ENCODE measurements around the gene HOXD9.

HOXD9 gene

DNA sequence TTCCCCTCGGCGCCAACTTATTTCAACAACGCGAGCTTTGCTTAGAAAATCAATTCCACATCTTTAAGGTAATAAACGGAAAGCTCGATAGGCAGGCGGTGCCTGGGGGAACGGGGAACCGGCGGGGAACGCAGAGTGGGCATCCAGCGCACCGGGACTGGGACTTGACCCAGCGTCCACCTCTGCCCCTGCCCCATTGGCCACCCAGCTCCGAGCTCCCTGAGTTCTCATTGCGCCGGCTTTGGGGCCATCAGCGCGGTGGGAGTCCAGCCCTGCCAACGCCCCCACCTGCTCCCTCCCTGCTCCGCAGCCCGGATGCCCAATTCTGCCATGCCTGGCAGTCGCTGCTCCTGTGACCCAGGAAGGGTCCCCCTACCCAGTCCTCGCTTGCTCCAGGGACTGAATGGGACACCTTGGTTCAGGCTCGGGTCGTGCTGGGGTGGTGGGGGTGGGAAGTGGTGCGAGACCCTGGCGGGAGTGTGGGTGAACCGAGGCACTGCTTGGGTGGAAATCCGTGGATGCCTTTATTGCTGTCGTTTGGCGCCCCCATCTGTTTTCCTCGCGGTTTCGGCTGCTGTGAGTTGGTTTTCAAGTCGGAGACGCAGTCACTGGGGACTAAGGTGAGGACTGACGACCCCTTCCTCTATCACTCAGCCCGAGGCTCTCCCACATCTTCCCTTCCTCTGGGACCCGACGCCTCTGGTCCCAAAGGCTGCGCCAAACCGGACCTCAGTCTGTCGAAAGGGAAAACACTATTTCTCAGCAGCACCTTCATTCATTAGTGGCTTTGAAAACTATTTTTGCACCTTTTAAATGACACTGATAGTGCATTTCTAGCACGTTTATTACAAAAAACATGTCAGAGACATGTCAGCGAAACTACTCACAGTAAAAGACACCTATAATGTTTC lies 36.4 kb upstream of the HOXD9 start:
- DNase-seq (ENCODE audit: low read depth) = peak; percentile 58

DNA sequence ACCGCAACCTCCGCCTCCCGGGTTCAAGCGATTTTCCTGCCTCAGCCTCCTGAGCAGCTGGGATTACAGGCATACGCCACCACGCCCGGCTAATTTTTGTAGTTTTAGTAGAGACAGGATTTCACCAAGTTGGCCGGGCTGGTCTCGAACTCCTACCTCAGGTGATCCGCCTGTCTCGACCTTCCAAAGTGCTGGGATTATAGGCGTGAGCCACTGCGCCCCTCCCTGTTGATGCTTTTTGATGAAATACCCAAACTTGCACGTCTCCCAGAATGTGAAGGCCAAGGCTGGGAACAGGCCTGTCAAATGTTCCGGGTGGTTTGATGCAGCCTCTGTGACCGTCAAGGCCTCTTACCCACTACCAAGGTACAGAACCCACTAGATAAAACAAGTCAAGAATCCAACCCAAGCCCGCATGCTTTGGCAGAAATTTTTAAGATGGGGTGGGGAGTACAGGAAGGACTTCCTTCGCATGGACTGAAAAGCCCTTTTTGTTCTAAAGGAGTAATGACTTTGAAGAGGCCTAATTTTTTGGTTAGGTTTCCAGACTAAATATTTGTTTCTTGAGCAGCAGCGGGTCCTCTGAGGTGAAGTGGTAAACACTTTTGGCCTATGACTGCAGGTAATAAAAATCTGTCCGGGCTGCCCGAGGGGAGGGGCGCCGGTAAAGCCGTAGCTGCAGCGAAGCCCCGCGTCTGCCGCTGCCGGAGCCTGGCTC lies 35.0 kb upstream of the HOXD9 start:
- no peak for DNase-seq (ENCODE audit: low read depth)

DNA sequence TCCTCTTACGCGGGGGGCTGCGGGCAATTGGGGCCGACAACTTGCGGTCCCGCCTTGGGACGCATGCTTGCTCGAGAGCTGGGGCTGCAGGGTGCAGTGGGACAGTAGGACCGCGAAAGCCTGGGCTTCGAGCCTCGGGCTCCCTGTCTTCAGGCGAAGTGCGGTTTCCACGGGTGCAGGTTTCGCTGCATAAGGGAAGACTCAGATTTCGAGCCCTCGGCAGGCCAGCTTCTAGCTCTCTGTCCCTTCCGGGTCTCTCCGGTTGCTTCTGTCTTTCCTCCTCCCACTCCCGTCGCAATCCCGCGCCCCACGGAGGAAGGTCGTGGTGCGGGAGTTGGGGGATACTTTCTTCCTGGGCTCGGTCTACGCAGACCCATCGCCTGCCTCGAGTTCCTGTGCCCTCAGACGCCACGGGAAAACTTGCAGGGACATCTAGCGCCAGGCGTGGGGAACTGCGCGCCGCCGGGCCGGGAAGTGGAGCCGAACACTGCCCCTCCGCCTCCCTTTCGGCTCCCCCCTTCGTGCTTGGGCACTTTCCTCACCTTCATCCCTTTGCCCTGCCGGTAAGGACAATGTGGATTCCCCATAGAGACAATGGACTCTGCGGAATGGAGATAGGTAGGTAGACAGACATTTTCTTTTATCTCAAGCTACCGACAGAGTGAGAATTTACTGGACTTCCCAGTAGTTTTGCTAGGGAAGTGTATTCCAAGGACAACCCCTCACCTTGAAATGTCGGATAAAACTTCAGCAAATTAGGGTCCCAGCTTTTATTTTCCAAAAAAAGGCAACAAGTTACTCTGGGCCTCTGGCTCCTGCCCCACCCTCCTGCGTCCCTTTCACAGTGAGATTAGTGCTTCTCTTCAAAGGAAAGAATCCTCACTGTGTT lies 34.2 kb upstream of the HOXD9 start:
- peak; percentile 63 for DNase-seq (ENCODE audit: low read depth)

DNA sequence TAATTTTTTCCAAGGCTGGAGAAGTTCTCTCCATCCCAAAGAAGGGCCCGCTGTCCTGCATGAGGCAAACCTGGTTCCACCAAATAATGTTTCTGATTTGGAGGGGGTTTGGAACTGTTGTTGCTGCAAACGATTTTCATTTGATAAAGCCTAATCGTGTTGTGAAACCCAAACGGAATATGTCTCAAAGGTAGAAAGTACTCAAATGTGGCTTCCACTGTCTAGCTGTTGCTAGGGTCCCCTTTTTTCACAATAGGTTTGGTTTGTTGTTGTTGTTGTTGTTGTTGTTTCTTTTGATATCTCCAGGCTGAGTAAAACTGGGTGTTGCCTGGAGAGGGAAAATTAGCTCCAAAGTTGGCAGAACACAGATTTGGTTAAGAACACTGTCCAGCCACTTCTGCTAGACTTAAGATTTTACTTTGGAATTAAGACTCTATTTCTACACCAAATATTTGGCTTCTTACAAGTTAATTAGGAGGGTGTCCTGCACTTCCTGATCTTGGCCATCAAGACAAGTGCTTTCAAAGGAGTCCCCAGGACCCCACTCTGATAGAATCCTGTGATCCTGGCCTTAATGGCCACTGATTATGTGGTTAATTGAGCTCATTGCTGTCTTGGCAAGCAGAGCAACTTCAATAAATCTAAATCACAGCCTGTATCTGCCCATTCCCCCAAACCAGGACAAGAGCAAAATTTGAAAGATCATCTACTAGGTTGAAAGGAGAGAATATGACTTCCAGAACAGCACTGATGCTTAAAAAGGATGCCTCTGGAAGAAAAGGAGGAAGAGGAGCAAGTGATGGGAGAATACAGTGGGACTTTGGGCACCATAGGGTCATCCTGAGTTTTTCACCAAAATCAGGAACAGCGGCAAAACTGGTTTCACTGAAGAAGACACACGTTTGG lies 33.3 kb upstream of the HOXD9 start:
- no peak for DNase-seq (ENCODE audit: low read depth)

DNA sequence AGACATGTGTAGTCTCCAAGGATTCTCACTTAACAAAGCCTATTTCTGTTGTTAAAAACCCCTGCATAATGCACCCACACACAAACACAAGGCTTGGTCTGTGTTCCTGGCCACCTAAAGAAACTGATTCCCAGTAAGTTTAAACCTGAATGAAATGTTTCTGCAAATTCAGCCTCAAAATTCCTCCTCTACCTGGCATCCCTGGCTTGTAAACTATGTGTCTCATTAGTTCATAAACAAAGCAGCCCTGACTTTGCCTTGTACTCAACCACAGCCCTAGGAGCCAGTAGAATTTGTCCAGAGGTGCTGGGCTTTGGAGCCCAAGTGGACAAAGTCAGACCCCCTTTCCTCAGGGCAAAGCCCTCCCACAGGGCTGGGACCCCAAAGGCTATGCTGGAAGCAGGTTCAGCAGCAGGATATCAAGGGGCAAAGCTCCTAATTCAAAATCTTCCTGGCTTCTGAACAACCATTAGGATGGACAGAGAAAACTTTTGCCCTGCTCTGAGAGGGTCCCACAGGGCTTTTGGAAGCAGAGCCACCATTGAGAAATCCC lies 32.6 kb upstream of the HOXD9 start:
- DNase-seq (ENCODE audit: low read depth) = no peak

DNA sequence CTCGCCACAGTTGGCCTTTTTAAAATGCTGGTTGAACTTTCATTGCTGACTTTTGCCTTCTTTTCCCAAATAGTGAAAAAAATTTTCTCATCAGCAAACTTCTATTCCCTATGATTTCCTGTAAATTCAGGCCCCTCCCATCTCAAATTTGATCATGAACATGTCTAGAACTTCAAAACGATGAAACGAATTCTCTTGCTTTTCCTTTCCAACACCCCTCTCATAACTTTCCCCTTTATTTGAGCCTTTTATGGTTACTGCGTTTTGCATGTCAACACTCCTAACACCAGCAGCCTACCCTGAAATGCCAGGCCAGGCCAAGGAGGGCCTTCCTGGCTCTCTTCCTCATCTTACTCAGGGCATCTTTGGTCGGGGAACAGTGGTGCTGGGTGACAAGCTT lies 31.7 kb upstream of the HOXD9 start:
- DNase-seq (ENCODE audit: low read depth) = no peak

DNA sequence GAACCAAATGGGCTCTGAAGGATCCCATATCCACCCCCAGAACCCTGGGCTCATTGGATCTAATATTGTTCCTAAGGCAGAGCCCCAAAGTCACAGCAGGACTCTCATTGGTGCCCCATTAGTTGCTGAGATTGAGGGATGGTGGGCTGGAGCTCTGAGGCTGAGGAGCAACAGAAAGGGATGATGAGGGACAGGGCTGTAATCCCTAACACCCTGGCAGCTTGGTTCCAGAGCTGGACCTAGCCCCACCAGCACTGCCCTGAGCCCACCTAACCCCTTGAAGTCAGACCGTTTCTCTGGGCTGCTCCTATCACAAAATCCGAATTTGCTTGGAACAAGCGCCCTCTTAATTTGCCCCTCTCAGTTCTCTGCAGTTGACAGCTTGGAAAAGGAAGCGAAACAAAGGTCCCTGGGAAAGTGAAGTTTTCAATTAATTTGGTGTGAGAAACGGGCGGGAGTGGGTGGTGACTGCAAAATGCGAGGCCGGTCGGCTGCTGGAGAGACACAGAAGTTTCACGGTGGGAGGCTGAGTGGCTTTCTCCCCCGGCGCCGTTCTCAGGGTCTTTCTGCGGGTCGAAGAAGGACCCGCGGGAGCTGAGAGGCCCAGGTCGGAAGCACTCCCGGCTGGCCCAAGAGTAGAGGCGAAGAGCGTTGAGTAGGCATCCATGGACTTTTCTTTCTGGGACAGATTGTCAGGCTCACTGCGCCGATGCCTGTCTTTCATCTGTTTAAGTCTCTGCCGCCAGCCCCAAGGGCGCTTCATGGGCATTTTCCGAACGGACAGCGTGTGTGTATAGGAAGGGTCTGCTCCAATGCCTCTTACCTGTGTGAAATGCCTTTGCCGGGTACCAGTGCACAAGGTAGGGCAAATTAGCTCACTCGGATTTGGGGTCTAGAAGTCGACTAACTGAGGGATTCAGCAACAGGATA lies 30.9 kb upstream of the HOXD9 start:
- no peak for DNase-seq (ENCODE audit: low read depth)

DNA sequence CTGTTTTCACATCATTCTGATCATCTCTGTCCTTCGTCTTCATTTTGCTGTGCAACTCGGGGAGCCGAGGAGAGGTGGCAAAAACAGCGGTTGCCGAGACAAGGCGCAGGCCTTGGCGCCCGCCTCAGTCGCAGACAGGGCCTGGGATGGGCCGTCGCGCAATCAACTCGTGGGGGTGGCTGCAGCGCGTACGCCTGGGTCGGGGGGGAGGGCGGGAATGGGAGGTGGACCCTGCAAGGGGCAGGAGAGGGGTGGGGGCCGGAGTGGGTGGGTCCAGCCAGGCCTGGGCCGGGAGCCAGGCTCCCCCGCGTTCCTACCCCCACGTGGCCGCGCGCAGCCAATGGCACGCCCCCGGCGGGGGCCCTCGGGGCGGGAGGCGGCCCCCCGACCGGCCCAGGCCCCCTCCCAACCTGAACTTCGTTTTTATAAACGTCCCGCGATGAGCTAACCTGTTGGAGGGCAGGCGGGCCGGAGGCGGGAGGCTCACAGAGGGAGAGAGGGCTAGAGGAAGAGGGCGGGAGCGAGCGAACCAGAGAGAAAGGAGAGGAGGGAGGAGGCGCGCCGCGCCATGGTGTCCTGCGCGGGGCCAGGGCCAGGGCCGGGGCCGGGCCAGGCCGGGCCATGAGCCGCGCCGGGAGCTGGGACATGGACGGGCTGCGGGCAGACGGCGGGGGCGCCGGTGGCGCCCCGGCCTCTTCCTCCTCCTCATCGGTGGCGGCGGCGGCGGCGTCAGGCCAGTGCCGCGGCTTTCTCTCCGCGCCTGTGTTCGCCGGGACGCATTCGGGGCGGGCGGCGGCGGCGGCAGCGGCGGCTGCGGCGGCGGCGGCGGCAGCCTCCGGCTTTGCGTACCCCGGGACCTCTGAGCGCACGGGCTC lies 30.0 kb upstream of the HOXD9 start, which contains the start of gene HOXD13:
Gene HOXD13 (plus strand): TSS at position 452 of the 875 bp plus-strand sequence. CDS start 170 bp downstream, at position 622.
- DNase-seq (ENCODE audit: low read depth) = peak; percentile 48

DNA sequence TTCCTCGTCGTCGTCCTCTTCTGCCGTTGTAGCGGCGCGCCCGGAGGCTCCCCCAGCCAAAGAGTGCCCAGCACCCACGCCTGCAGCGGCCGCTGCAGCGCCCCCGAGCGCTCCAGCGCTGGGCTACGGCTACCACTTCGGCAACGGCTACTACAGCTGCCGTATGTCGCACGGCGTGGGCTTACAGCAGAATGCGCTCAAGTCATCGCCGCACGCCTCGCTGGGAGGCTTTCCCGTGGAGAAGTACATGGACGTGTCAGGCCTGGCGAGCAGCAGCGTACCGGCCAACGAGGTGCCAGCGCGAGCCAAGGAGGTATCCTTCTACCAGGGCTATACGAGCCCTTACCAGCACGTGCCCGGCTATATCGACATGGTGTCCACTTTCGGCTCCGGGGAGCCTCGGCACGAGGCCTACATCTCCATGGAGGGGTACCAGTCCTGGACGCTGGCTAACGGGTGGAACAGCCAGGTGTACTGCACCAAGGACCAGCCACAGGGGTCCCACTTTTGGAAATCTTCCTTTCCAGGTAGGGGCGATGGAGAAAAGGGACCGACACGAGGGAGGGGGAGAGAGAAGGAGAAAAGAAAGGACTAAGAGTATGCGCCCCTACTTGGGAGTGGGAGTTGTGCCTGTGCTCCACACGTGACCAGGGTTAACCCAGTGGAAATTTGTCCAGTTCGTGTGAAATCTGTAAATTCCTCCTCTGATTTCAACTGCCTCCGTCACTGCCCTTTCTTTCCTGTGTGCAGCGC lies 29.2 kb upstream of the HOXD9 start:
- peak; percentile 44 for DNase-seq (ENCODE audit: low read depth)

DNA sequence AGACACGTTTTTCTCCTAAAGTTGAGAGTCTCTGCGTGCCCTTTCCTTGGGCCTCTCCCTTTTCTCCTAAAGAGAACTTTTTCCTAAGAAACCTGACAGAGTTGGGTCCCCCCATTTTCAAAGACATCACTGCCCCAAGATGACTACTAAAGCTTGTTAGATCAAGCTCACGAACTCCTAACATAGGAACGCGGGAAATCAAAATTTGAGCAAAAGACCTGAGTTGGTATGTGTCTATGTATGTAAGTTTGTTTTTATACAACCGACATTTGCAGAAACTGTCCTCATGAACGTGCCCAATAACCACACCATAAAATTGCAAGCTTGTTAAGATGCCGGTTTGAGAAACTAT lies 28.6 kb upstream of the HOXD9 start:
- no peak for DNase-seq (ENCODE audit: low read depth)

DNA sequence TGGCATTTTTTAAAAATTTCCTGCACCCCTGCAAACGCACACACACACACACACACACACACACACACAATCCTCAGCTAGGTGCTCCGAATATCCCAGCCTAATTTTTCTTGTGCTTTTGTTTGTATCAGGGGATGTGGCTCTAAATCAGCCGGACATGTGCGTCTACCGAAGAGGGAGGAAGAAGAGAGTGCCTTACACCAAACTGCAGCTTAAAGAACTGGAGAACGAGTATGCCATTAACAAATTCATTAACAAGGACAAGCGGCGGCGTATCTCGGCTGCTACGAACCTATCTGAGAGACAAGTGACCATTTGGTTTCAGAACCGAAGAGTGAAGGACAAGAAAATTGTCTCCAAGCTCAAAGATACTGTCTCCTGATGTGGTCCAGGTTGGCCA lies 28.2 kb upstream of the HOXD9 start:
- no peak for DNase-seq (ENCODE audit: low read depth)

DNA sequence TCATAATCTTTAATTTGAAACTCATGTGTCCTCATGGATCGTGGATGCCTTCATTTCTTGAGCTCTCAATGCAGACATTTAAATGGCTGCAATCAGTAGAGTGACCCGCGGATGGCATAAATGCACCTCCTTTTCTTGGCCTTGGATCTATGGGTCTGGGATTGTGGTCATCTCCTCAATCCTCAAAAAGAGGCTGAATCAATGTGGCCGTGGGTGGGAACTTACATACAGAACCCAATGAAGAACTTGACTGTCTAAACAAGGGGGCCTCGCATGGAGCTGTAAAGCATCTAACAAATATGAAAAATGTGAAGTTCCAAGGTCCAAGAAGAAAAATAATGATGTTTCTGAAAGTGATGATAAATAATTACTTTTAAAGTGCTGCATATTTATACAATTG lies 27.1 kb upstream of the HOXD9 start:
- no peak for DNase-seq (ENCODE audit: low read depth)

DNA sequence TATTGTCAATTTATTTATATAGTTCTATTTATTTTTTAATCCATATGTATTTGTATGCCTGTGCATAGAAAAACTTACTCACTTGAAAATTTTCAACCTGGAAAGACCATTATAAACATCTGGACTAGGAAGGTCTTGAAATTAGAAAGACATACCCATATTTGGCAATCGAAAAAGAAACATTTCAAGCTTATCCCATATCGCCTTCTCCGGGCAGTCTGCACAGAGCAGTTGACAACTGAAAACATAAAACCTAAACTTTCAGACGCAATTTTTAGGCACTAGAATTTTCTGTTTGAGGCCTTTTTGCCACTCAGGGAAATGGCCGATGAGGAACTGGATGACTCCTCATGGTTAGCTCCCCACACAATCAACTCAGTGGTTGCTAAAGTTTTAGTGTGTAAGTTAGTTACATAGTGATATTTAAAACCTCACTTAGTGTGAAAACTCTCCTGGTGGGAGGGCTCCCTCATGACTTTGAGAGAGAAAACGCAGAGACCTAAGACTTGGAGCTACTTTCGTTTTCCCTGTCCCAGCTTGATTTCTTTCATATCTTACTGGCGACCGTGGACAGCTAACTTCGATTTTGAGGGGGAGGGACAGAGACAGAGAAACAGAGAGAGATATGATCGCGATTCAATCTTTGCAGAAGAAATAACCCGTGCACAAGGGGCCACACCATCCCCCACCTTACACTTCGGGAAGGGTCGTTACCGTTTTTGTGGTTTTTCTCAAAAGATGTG lies 26.1 kb upstream of the HOXD9 start:
- DNase-seq (ENCODE audit: low read depth) = peak; percentile 49

DNA sequence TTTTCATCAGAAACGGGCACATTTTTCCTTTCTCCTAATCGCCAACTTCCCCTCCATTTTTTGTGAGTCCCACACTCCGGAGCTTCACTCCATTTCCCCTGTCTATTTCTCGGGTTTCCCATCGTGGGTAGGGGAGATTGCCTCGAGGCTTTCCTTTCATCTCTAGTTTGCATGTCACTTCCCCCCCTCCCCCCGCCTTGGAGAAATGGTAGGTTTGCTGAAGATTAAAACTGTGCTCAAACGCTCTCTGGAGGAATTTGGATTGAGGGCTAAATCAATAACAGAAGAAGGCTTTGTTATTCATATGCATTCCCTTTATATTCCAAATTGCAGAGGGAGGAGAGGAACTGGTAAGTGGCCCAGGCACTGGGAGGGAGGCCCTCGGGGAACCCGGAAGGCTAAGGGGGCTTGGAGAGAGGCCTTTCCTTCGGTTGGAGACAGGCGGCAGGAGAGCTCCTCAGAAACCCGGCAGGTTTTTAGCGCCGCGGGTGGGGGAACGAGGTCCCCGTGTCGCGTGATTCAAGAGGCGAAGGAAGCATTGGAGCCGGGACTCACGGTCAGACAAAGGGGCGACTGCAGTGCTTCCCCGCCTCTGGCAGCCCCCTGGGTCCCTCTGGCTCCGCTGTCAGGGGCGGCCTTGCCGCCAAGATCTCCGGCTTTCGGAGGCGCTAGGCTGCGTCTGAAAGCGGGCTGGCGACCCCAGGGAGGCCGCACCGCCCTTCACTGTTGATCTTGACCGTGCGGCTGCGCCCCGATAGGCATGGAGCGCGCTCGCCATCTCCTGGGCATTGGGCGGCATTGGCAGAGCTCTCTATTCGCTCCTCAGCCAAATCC lies 25.3 kb upstream of the HOXD9 start:
- peak; percentile 87 for DNase-seq (ENCODE audit: low read depth)

DNA sequence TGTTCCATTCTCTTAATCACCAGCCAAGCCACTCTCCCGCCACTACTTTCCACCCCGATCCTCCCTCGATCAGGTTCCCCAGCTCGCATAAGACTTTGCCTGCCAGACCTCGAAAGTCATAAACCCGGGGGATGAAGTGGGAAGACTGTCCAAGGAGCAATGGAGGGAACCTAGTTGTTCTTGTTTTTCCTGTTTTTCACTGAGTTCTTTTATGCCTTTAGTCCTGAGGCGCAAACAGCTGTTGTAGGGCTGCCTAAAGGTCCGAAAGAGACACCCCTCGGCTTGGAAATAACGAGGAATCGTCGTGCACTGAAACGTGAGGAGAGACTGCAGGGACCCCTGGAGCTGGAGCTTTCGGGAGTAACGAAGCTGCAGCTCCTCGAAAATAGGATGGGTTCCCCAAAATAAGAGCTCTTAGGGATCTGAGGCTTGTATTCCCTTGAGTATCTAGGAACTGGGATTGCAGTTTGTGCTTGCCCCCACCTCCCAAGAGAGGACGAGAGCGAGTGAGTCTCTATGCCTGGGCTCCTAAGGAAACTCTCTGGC lies 24.6 kb upstream of the HOXD9 start:
- DNase-seq (ENCODE audit: low read depth) = no peak
